Fibroblast of pulmonary artery (primary cell): ENCODE data around the gene ACYP1.

Source experiments
- DNase-seq: peaks from one replicate; pipeline ENCODE4 v3.0.0-alpha.2; 2010; ENCODE audit warnings: low read depth
- H3K4me3 ChIP-seq: replicated peaks from 2 replicates; pipeline ENCODE4 v1.5.1; 2011; ENCODE audit warnings: low read depth, mild to moderate bottlenecking, control low read depth, low read length, moderate library complexity
- TF ChIP-seq, protein P1 (sequence below): IDR thresholded peaks from 2 replicates; pipeline ENCODE4 v1.5.1; 2011; ENCODE audit warnings: mild to moderate bottlenecking, control low read depth, low read length, inconsistent platforms; ENCODE audit errors: missing control alignments

ACYP1 gene

DNA sequence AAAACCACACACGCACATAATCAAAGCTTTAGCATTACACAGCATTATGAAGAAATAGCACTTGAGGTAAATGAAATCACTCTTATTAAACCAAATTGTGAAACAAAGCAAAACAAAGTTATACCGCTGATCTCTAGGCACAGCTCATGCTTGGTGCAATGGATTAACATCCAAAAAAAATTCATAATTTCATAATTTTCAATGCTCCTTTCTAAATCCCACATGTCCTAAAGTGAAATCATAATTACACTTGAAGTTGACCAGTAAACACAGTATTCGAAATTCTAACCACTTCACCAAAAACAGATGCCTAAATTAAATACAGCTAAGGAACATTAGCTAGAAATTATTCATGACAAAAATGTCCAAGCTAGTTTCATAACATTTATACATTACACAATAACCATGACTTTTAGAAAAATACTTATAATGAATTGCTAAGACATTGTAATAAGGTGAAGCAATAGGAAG lies 14.1 kb downstream of the ACYP1 start:
- no peak overlapping the region for H3K4me3 ChIP-seq
- peak; percentile 33 for DNase-seq
- TF ChIP-seq, protein P1, sequence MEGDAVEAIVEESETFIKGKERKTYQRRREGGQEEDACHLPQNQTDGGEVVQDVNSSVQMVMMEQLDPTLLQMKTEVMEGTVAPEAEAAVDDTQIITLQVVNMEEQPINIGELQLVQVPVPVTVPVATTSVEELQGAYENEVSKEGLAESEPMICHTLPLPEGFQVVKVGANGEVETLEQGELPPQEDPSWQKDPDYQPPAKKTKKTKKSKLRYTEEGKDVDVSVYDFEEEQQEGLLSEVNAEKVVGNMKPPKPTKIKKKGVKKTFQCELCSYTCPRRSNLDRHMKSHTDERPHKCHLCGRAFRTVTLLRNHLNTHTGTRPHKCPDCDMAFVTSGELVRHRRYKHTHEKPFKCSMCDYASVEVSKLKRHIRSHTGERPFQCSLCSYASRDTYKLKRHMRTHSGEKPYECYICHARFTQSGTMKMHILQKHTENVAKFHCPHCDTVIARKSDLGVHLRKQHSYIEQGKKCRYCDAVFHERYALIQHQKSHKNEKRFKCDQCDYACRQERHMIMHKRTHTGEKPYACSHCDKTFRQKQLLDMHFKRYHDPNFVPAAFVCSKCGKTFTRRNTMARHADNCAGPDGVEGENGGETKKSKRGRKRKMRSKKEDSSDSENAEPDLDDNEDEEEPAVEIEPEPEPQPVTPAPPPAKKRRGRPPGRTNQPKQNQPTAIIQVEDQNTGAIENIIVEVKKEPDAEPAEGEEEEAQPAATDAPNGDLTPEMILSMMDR, result no peak

DNA sequence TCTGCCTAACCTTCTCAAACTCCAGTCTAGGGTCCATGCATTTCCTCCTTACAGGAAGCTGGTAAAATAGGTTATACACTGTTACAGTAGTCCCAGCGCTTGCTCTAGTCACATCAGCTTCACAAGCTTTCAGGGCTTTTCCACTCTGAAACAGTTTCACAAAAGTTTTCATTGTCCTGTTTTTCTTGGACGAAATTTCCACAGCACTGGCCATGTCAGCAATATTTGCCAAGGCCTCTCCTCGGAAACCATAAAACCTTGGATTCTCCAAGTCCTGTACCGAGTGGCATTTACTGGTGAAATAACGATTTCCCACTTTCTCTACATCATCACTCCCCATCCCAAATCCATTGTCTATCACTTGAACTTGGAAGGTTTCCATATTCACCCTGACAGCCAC lies 14.7 kb downstream of the ACYP1 start:
- TF ChIP-seq, protein P1, result no peak
- no peak overlapping the region for H3K4me3 ChIP-seq
- no peak for DNase-seq

DNA sequence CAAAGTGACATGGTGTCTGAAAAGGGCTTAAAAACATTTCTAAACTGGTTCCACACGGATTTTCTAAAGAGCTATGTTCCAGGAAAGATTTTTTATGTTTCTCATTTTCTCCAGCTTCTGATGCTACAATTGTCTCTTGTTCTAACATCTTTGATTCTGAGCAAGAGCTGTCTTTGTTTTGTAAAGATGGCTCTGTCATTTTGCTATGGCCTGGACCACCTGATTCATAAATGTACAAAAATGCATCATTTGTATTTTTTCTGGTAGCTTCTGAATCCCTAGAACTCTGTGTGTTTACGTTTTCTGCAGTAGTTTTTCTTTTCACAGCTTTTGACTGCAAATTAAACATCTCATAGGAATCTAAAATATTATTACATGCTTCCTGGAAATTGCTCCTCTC lies 15.7 kb downstream of the ACYP1 start:
- TF ChIP-seq, protein P1, result no peak
- no peak overlapping the region for H3K4me3 ChIP-seq
- DNase-seq, result no peak

DNA sequence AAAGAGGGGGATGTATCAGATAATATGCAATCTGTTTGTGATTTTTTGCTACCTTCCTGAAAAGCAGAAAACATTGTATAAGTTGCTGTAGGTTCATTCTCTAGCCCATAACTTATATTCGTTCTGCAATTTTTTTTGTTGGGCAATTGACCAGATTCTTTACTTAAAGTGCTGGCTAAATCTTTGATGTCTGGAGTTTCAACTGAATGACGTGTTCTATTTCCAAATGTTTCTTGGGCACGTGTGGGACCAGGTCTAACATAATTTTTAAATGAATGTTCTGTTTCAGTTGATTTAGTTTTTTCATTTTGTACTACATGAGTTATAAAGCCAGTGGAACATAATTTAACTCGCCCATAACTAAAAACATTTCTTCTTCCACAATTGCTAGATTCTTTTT lies 16.3 kb downstream of the ACYP1 start:
- TF ChIP-seq, protein P1, result no peak
- no peak for DNase-seq
- H3K4me3 ChIP-seq, result no peak overlapping the region

DNA sequence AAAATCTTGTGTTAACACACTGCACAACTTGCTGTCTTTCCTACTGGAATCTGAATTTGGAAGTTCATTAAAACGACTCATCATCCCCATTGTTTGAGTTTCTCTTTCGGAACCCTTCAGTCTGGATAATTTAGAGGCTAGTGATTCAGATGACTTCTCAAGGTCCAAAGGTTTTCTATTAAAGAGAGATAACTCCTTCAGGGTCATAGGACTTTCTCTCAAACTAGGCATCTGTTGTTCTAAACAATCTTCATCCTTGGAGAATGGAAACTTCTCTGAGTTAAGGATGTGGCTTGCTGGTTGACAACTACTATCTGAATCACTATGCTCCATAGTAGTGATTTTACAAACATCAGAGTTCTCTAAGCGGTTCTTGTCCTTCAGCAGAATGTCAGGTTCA lies 16.9 kb downstream of the ACYP1 start:
- TF ChIP-seq, protein P1, result no peak
- DNase-seq, result peak; percentile 18
- H3K4me3 ChIP-seq, result no peak overlapping the region

DNA sequence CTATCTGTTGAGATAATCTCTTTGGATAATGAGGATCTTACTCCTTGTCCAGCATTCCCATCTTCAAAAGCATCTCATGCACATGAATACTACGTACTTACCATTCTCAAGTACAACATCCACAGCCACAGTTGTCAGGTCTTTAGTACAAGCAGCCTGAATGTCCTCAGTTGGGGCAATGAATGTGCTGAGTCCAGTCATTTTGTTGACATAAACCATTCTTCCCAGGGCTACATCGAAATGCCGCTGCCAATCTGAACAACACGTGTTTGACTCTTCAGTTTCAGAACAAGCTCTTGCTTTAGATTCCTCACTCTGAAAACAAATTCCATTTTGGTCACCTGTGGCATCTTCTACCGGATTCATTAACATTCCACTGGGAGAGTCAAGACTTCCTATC lies 17.5 kb downstream of the ACYP1 start:
- DNase-seq, result no peak
- TF ChIP-seq, protein P1, result no peak
- no peak overlapping the region for H3K4me3 ChIP-seq

DNA sequence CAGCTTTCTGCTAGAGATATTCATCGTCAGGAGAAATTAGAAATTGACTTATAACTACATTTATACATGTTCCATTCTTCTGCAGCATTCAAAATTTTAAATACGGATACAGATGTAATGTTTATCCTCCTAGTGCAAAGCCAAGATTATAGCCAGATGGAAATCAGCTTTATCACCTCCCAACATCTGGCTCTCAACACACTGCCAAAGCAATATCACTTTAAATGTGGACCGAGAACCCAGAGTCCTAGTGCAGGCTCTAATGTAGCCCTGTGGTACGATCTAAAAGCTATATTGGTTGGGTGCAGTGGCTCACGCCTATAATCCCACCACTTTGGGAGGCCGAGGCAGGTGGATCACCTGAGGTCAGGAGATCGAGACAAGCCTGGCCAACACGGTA lies 19.1 kb downstream of the ACYP1 start:
- no peak for DNase-seq
- TF ChIP-seq, protein P1, result no peak
- H3K4me3 ChIP-seq, result no peak overlapping the region
